Activated CD8-positive, alpha-beta T cell treated with anti-CD3 and anti-CD28 coated beads for 36 hours (primary cell): ENCODE data around the gene AKR1C3. TPM values are rescaled to one million over a fixed set of nuclear protein-coding genes. Genes with fewer than 3 reads are reported as not detected.

Source experiments
- ATAC-seq: fragments of 200-7000 bp; cut with Tn5 transposase; one replicate; pipeline ENCODE4 v1.10.0; 2021; ENCODE audit warnings: mild to moderate bottlenecking, moderate library complexity
- CTCF ChIA-PET: fragments of 350-600 bp; sonication (Branson Sonifier 250); formaldehyde crosslinking; loops from one replicate; lab custom pipeline; 2021; ENCODE audit warnings: antibody characterized with exemption; lab: Charles Lee
- POLR2A ChIA-PET: fragments of 350-600 bp; sonication (Branson Sonifier 250); formaldehyde crosslinking; loops from one replicate; lab custom pipeline; 2021; ENCODE audit warnings: antibody characterized with exemption; lab: Charles Lee
- DNase-seq: peaks from one replicate; pipeline ENCODE4 v3.0.0-alpha.2; 2020
- H3K27ac Mint-ChIP-seq: one replicate; pipeline ENCODE4 v1.8.0; 2021; ENCODE audit warnings: mild to moderate bottlenecking, mixed read lengths
- H3K27me3 Mint-ChIP-seq: one replicate; pipeline ENCODE4 v1.8.0; 2021; ENCODE audit warnings: mixed read lengths
- H3K36me3 Mint-ChIP-seq: one replicate; pipeline ENCODE4 v1.8.0; 2021; ENCODE audit warnings: low read depth, mixed read lengths
- H3K4me1 Mint-ChIP-seq: one replicate; pipeline ENCODE4 v1.8.0; 2021; ENCODE audit warnings: low read depth, mixed read lengths
- H3K4me3 Mint-ChIP-seq: one replicate; pipeline ENCODE4 v1.8.0; 2021; ENCODE audit warnings: mild to moderate bottlenecking, moderate library complexity, mixed read lengths
- H3K9me3 Mint-ChIP-seq: one replicate; pipeline ENCODE4 v1.8.0; 2021; ENCODE audit warnings: mixed read lengths
- intact Hi-C: fragments of 100-400 bp; cut with micrococcal nuclease; formaldehyde crosslinking; loops from one replicate; pipeline ENCODE4 v1.10.0; 2022
- total RNA-seq, 2 experiments: library from RNA; stranded (reverse); gene quantifications; one replicate each; pipeline ENCODE4 v1.2.3, GENCODE V29; 2021
- TF ChIP-seq, protein P1 (sequence below): fragments of 200-600 bp; IDR thresholded peaks from one replicate; pipeline ENCODE4 v1.8.0; 2022; ENCODE audit warnings: antibody characterized with exemption, mild to moderate bottlenecking

AKR1C3 gene
- total RNA-seq, 2 experiments from 2014 or later: 0.29 TPM; not detected in 1

- Mint-ChIP-seq H3K27me3 (no peaks in the 10 kb centered on the region), H3K27ac (no peak overlapping the region), H3K9me3 (peaks cover 1% of the 10 kb centered on the region), H3K4me3 (no peak overlapping the region), H3K4me1 (no peaks in the 10 kb centered on the region), H3K36me3 (no peaks in the 10 kb centered on the region)
- POLR2A ChIA-PET: no interaction called here
- DNase-seq (no peak), ATAC-seq (no peak)
- TF ChIP-seq, protein P1, sequence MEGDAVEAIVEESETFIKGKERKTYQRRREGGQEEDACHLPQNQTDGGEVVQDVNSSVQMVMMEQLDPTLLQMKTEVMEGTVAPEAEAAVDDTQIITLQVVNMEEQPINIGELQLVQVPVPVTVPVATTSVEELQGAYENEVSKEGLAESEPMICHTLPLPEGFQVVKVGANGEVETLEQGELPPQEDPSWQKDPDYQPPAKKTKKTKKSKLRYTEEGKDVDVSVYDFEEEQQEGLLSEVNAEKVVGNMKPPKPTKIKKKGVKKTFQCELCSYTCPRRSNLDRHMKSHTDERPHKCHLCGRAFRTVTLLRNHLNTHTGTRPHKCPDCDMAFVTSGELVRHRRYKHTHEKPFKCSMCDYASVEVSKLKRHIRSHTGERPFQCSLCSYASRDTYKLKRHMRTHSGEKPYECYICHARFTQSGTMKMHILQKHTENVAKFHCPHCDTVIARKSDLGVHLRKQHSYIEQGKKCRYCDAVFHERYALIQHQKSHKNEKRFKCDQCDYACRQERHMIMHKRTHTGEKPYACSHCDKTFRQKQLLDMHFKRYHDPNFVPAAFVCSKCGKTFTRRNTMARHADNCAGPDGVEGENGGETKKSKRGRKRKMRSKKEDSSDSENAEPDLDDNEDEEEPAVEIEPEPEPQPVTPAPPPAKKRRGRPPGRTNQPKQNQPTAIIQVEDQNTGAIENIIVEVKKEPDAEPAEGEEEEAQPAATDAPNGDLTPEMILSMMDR: no peak
- CTCF ChIA-PET: no interaction called here
- intact Hi-C loops: no loop called here
Observed at GRCh38 chr10:5071411-5072198, 22.6 kb upstream of the AKR1C3 start.

DNA sequence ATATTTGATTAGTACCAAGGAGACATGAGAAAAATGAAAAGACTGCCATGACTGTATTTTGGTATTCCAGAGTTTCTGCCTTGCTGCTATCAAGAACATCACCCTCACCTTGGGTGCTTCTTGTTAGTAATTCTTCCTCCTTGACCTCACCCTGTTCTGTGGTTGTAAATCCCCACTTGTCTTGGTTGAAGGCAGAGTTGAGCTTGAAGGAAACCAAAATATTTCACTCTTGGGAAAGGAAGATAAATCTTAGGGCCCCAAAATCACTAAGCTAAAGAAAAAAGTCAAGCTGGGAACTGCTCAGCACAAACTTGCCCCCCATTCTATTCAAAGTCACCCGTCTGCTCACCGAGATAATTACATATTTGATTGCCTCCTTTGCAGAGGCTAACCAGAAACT is 20.6 kb upstream of the AKR1C3 start:
- TF ChIP-seq, protein P1: no peak

DNA sequence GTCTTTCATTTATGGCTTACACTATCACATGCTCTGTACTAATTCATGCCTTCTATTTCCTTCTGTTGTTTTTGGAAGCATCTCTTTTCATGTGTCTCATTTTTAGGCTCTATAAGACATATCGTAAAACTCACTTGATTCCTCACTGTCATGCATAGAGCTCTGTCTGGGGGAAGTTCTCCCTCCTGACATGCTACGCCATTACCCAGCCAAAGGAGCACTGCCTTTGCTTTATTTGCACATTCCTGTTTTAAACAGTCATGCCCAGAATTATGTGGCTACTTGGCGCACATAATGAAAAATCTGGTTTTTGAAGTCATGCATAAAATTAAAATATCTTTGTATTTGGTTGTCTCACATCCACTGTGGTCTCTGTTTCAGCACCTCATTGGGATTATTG is 17.6 kb upstream of the AKR1C3 start:
- intact Hi-C loops: no loop called here
- H3K27me3 Mint-ChIP-seq: no peaks in the 10 kb centered on the region
- ATAC-seq (no peak), DNase-seq (no peak)
- ChIA-PET POLR2A (no interaction called here), CTCF (no interaction called here)
- H3K9me3 Mint-ChIP-seq: no peaks in the 10 kb centered on the region
- TF ChIP-seq, protein P1: no peak
- H3K36me3 Mint-ChIP-seq: no peaks in the 10 kb centered on the region
- no peak overlapping the region for H3K27ac Mint-ChIP-seq
- no peaks in the 10 kb centered on the region for H3K4me1 Mint-ChIP-seq
- H3K4me3 Mint-ChIP-seq: no peak overlapping the region

More for the DNA sequence above, 20.6 kb upstream of the AKR1C3 start:
- Mint-ChIP-seq H3K27ac (no peak overlapping the region), H3K4me1 (no peaks in the 10 kb centered on the region), H3K36me3 (no peaks in the 10 kb centered on the region), H3K4me3 (no peak overlapping the region), H3K9me3 (peaks cover 1% of the 10 kb centered on the region), H3K27me3 (no peaks in the 10 kb centered on the region)
- ATAC-seq: no peak
- no peak for DNase-seq
- intact Hi-C loops: no loop called here
- CTCF ChIA-PET: no interaction called here
- POLR2A ChIA-PET: no interaction called here

GRCh38 chr10:5078547-5079180 is 15.6 kb upstream of the AKR1C3 start:
- TF ChIP-seq, protein P1: no peak
- H3K27ac Mint-ChIP-seq: no peak overlapping the region
- H3K36me3 Mint-ChIP-seq: no peaks in the 10 kb centered on the region
- intact Hi-C loops: no loop called here
- no peaks in the 10 kb centered on the region for H3K4me1 Mint-ChIP-seq
- DNase-seq: no peak
- H3K9me3 Mint-ChIP-seq: no peaks in the 10 kb centered on the region
- no peak for ATAC-seq
- ChIA-PET CTCF (no interaction called here), POLR2A (no interaction called here)
- H3K4me3 Mint-ChIP-seq: no peak overlapping the region
- H3K27me3 Mint-ChIP-seq: no peaks in the 10 kb centered on the region

GRCh38 chr10:5079306-5079830 is 14.8 kb upstream of the AKR1C3 start:
- Mint-ChIP-seq H3K9me3 (no peaks in the 10 kb centered on the region), H3K36me3 (no peaks in the 10 kb centered on the region), H3K4me1 (no peaks in the 10 kb centered on the region), H3K4me3 (no peak overlapping the region), H3K27me3 (no peaks in the 10 kb centered on the region), H3K27ac (no peak overlapping the region)
- TF ChIP-seq, protein P1: no peak
- DNase-seq (no peak), ATAC-seq (no peak)
- ChIA-PET POLR2A (no interaction called here), CTCF (no interaction called here)
- intact Hi-C loops: no loop called here
